Measurements from ENCODE around the gene TTLL12.

DNA sequence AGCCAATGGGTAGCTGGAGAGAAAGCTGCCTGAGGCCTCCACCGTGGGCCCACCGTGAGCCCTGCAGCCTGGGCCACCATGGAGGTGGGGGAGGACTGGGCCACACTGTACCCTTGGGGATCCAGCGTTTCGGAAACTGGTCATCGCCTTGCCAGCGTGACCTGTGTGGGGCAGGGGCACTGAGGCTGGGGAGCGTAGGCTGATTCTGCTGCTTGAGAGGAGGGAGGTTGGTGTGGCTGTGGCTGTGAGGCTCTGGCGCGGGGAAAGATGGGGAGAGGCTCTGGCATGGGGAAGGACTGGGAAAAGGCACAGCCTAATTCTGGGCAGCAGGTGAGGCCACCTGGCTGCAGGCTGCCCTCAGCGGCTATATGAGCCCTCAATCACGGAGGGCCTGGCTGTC, 12.6 kb upstream of the TTLL12 start:
- no peak for TF ChIP-seq POLR2A (IDR thresholded peaks at IDR 0.05; ENCODE audit: borderline replicate concordance, extremely low read depth, insufficient read depth, insufficient read length)
- no peak for TF ChIP-seq POLR2AphosphoS5 (IDR thresholded peaks at IDR 0.05; ENCODE audit: low read depth, low read length)
- TF ChIP-seq, protein P1, sequence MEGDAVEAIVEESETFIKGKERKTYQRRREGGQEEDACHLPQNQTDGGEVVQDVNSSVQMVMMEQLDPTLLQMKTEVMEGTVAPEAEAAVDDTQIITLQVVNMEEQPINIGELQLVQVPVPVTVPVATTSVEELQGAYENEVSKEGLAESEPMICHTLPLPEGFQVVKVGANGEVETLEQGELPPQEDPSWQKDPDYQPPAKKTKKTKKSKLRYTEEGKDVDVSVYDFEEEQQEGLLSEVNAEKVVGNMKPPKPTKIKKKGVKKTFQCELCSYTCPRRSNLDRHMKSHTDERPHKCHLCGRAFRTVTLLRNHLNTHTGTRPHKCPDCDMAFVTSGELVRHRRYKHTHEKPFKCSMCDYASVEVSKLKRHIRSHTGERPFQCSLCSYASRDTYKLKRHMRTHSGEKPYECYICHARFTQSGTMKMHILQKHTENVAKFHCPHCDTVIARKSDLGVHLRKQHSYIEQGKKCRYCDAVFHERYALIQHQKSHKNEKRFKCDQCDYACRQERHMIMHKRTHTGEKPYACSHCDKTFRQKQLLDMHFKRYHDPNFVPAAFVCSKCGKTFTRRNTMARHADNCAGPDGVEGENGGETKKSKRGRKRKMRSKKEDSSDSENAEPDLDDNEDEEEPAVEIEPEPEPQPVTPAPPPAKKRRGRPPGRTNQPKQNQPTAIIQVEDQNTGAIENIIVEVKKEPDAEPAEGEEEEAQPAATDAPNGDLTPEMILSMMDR (IDR thresholded peaks at IDR 0.05 in 2 of 3, conservative IDR thresholded peaks at IDR 0.05 in 1 of 3; ENCODE audit: borderline replicate concordance in 1 of 3, insufficient read depth in 1 of 3, low read depth in 2 of 3, low read length in 2 of 3), result no peak
- TF ChIP-seq, protein P2, sequence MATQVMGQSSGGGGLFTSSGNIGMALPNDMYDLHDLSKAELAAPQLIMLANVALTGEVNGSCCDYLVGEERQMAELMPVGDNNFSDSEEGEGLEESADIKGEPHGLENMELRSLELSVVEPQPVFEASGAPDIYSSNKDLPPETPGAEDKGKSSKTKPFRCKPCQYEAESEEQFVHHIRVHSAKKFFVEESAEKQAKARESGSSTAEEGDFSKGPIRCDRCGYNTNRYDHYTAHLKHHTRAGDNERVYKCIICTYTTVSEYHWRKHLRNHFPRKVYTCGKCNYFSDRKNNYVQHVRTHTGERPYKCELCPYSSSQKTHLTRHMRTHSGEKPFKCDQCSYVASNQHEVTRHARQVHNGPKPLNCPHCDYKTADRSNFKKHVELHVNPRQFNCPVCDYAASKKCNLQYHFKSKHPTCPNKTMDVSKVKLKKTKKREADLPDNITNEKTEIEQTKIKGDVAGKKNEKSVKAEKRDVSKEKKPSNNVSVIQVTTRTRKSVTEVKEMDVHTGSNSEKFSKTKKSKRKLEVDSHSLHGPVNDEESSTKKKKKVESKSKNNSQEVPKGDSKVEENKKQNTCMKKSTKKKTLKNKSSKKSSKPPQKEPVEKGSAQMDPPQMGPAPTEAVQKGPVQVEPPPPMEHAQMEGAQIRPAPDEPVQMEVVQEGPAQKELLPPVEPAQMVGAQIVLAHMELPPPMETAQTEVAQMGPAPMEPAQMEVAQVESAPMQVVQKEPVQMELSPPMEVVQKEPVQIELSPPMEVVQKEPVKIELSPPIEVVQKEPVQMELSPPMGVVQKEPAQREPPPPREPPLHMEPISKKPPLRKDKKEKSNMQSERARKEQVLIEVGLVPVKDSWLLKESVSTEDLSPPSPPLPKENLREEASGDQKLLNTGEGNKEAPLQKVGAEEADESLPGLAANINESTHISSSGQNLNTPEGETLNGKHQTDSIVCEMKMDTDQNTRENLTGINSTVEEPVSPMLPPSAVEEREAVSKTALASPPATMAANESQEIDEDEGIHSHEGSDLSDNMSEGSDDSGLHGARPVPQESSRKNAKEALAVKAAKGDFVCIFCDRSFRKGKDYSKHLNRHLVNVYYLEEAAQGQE (IDR thresholded peaks at IDR 0.05; ENCODE audit: low read depth), result no peak
- TF ChIP-seq SP1 (IDR thresholded peaks at IDR 0.05; ENCODE audit: low read depth), result no peak
- no peak for TF ChIP-seq ELF1 (IDR thresholded peaks at IDR 0.05; ENCODE audit: borderline replicate concordance, low read depth)

Data from HCT116 (cell line).